WTC11 (cell line): ENCODE results near the gene ABL1.

Source experiments
- CREB1 ChIP-seq: sonication (generic); formaldehyde crosslinking; IDR thresholded peaks from 2 replicates; pipeline ENCODE4 v1.8.0; 2023; ENCODE audit warnings: mild to moderate bottlenecking, missing genetic modification reagents
- ELF4 ChIP-seq: sonication (generic); formaldehyde crosslinking; IDR thresholded peaks from 2 replicates; pipeline ENCODE4 v1.8.1; 2022; ENCODE audit warnings: low read depth, mild to moderate bottlenecking, moderate library complexity, missing genetic modification reagents
- ESRRA ChIP-seq: sonication (generic); formaldehyde crosslinking; IDR thresholded peaks from 2 replicates; pipeline ENCODE4 v1.8.1; 2022; ENCODE audit warnings: mild to moderate bottlenecking, missing genetic modification reagents, borderline replicate concordance
- FOXJ3 ChIP-seq: sonication (generic); formaldehyde crosslinking; IDR thresholded peaks from 2 replicates; pipeline ENCODE4 v1.9.0; 2021; ENCODE audit warnings: missing genetic modification reagents, mild to moderate bottlenecking, borderline replicate concordance
- FOXK1 ChIP-seq: sonication (generic); formaldehyde crosslinking; IDR thresholded peaks from 2 replicates; pipeline ENCODE4 v1.8.0; 2022; ENCODE audit warnings: mild to moderate bottlenecking, moderate library complexity, missing genetic modification reagents
- HMGA2 ChIP-seq: fragments of 250-450 bp; sonication (Bioruptor Pico); IDR thresholded peaks from 2 replicates; pipeline ENCODE4 v1.4.0; 2021; ENCODE audit warnings: mild to moderate bottlenecking, moderate library complexity
- NR1H2 ChIP-seq: sonication (generic); formaldehyde crosslinking; IDR thresholded peaks from 2 replicates; pipeline ENCODE4 v1.9.0; 2021; ENCODE audit warnings: mild to moderate bottlenecking, moderate library complexity, missing genetic modification reagents
- NR2C2 ChIP-seq: sonication (generic); formaldehyde crosslinking; IDR thresholded peaks from 2 replicates; pipeline ENCODE4 v1.8.0; 2022; ENCODE audit warnings: mild to moderate bottlenecking, missing genetic modification reagents
- SP1 ChIP-seq: sonication (generic); formaldehyde crosslinking; conservative IDR thresholded peaks from 2 replicates; pipeline ENCODE4 v1.8.1; 2022; ENCODE audit warnings: missing genetic modification reagents
- ZNF423 ChIP-seq: fragments of 250-450 bp; sonication (Bioruptor Pico); IDR thresholded peaks from 2 replicates; pipeline ENCODE4 v2.1.2; 2022; ENCODE audit warnings: mild to moderate bottlenecking, moderate library complexity
- TF ChIP-seq, protein P1 (sequence below): fragments of 200-600 bp; IDR thresholded peaks from 2 replicates; pipeline ENCODE4 v1.8.0; 2022; ENCODE audit warnings: antibody characterized with exemption
- TF ChIP-seq, protein P2 (sequence below): sonication (generic); formaldehyde crosslinking; IDR thresholded peaks from 2 replicates; pipeline ENCODE4 v1.8.0; 2023; ENCODE audit warnings: missing genetic modification reagents
- TF ChIP-seq, protein P3 (sequence below): fragments of 250-450 bp; sonication (Bioruptor Pico); IDR thresholded peaks from 2 replicates; pipeline ENCODE4 v1.9.0; 2021; ENCODE audit warnings: mild to moderate bottlenecking
- TF ChIP-seq, protein P4 (sequence below): sonication (generic); formaldehyde crosslinking; IDR thresholded peaks from 2 replicates; pipeline ENCODE4 v1.8.0; 2022; ENCODE audit warnings: mild to moderate bottlenecking, missing genetic modification reagents

DNA sequence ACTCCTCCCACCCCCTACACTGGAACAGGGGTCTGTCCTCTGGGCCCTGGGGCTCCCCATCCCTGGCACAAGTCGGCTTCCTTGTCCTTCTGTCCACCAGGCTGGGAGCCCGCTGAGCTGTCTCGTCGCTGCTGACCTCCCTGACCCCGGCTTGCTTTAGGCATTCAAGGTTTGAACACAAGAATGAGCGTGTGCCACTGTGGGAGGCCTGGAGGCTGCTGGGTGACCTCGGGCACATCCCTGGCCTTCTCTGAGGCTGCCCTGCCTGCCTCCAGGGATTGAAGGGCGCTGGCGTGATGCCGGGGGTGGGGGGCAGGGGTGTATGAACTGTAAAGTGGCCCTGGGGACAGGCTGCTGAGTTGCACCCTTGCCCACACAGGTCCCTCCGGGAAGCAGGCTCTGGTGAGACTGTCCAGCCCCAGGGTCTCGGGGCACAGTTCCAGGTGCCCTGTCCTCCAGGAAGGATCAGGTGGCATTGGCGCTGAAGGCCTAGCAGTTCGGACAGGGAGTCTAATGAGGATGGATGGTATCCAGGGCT, 85.8 kb downstream of the ABL1 start:
- TF ChIP-seq, protein P1, sequence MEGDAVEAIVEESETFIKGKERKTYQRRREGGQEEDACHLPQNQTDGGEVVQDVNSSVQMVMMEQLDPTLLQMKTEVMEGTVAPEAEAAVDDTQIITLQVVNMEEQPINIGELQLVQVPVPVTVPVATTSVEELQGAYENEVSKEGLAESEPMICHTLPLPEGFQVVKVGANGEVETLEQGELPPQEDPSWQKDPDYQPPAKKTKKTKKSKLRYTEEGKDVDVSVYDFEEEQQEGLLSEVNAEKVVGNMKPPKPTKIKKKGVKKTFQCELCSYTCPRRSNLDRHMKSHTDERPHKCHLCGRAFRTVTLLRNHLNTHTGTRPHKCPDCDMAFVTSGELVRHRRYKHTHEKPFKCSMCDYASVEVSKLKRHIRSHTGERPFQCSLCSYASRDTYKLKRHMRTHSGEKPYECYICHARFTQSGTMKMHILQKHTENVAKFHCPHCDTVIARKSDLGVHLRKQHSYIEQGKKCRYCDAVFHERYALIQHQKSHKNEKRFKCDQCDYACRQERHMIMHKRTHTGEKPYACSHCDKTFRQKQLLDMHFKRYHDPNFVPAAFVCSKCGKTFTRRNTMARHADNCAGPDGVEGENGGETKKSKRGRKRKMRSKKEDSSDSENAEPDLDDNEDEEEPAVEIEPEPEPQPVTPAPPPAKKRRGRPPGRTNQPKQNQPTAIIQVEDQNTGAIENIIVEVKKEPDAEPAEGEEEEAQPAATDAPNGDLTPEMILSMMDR = no peak
- TF ChIP-seq CREB1 (CRISPR knock-in tag) (no peak), NR1H2 (CRISPR knock-in tag) (no peak), ZNF423 (CRISPR knock-in tag) (no peak), ELF4 (CRISPR knock-in tag) (no peak), NR2C2 (CRISPR knock-in tag) (no peak), FOXK1 (CRISPR knock-in tag) (no peak), HMGA2 (no peak), SP1 (no peak), ESRRA (CRISPR knock-in tag) (no peak), FOXJ3 (CRISPR knock-in tag) (no peak)
- TF ChIP-seq, protein P2, sequence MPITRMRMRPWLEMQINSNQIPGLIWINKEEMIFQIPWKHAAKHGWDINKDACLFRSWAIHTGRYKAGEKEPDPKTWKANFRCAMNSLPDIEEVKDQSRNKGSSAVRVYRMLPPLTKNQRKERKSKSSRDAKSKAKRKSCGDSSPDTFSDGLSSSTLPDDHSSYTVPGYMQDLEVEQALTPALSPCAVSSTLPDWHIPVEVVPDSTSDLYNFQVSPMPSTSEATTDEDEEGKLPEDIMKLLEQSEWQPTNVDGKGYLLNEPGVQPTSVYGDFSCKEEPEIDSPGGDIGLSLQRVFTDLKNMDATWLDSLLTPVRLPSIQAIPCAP (CRISPR knock-in tag) = no peak
- TF ChIP-seq, protein P3, sequence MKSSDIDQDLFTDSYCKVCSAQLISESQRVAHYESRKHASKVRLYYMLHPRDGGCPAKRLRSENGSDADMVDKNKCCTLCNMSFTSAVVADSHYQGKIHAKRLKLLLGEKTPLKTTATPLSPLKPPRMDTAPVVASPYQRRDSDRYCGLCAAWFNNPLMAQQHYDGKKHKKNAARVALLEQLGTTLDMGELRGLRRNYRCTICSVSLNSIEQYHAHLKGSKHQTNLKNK = no peak
- TF ChIP-seq, protein P4, sequence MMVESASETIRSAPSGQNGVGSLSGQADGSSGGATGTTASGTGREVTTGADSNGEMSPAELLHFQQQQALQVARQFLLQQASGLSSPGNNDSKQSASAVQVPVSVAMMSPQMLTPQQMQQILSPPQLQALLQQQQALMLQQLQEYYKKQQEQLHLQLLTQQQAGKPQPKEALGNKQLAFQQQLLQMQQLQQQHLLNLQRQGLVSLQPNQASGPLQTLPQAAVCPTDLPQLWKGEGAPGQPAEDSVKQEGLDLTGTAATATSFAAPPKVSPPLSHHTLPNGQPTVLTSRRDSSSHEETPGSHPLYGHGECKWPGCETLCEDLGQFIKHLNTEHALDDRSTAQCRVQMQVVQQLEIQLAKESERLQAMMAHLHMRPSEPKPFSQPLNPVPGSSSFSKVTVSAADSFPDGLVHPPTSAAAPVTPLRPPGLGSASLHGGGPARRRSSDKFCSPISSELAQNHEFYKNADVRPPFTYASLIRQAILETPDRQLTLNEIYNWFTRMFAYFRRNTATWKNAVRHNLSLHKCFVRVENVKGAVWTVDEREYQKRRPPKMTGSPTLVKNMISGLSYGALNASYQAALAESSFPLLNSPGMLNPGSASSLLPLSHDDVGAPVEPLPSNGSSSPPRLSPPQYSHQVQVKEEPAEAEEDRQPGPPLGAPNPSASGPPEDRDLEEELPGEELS = no peak
